NCI-H2227 treated with DMSO at 0.1 percent for 48 hours (cell line): ENCODE measurements around the gene NMNAT3.
"Not testable (repeated sequence)": the region's sequence is repeated elsewhere in the genome, so short reads cannot be mapped to it uniquely, and the experiment has no call there.

Source experiments
- DNase-seq: peaks from one replicate; lab custom pipeline; 2025; lab: John Stamatoyannopoulos, UW

Gene NMNAT3

GRCh38 chr3:139636511-139636910 is 41.3 kb downstream of the NMNAT3 start:
- no peak for DNase-seq

- no peak for DNase-seq
Observed at GRCh38 chr3:139634111-139634635, 43.6 kb downstream of the NMNAT3 start.

DNA sequence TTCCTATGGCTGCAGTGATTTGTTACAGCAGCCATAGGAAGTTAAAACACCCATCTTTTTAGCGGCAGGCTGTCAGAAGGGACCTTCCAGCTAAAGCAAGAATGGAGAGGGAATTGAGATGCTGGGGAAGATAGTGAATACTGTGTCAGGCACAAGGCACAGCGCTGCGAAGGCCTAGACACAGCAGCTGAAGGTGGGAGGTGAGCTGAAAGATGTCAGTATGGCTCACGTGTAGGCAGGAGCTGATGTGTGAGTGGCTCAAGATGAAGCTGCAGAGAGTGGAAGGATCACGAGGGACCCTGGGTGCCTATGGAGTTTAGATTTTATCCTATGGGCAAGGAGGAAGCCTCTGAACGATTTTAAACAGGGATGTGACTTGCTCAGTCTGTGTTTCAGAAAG is 44.3 kb downstream of the NMNAT3 start:
- DNase-seq: no peak

GRCh38 chr3:139630542-139630941 is 47.2 kb downstream of the NMNAT3 start:
- no peak for DNase-seq

DNA sequence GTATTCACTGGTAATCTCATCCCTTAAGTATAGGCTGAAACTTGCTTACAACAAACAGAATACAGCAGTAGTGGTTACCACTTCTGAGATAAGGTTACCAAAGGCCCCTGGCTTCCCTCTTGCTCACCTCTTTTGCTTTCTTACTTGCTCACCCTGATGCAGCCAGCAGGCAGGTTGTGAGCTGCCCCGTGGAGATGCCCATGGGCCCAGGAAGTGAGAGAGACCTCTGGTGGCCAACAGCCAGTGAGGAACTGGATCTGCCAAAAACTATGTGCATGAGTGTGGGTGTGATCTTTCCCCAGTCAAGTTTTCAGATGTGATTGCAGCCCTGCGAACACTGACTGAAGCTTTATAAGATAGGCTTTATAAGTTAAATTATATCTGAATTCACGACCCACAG is 48.7 kb downstream of the NMNAT3 start:
- DNase-seq: no peak

- no peak for DNase-seq
Observed at GRCh38 chr3:139627759-139628158, 50.0 kb downstream of the NMNAT3 start.

- DNase-seq: no peak
Observed at GRCh38 chr3:139620438-139620837, 57.3 kb downstream of the NMNAT3 start.

- DNase-seq: no peak
Observed at GRCh38 chr3:139619484-139619883, 58.3 kb downstream of the NMNAT3 start.

GRCh38 chr3:139617672-139618268 is 60.0 kb downstream of the NMNAT3 start:
- no peak for DNase-seq

DNA sequence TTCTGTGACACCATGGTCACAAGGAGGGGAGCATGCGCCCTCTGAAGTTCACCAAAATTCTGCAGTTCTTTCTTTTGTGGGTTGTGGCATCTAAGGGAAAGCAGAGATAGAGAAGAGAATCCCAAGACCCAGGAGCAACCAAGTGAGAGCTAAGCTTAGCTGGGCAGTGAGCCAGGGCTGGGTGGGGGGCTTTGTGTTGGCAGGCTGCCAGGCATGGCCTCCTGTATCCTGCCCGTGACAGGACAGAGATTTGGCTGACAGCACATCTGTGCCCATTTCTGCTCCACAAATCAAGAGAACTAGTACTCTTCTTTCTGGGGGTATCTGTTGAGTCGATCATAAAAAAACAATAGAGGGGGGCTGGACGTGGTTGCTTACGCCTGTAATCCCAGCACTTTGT is 66.2 kb downstream of the NMNAT3 start:
- DNase-seq: no peak

GRCh38 chr3:139610886-139611285 is 66.9 kb downstream of the NMNAT3 start:
- no peak for DNase-seq

- no peak for DNase-seq
Observed at GRCh38 chr3:139608924-139609323, 68.8 kb downstream of the NMNAT3 start.

GRCh38 chr3:139608108-139608380 is 69.7 kb downstream of the NMNAT3 start:
- no peak for DNase-seq

- no peak for DNase-seq
Observed at GRCh38 chr3:139607257-139608107, 70.3 kb downstream of the NMNAT3 start.

DNA sequence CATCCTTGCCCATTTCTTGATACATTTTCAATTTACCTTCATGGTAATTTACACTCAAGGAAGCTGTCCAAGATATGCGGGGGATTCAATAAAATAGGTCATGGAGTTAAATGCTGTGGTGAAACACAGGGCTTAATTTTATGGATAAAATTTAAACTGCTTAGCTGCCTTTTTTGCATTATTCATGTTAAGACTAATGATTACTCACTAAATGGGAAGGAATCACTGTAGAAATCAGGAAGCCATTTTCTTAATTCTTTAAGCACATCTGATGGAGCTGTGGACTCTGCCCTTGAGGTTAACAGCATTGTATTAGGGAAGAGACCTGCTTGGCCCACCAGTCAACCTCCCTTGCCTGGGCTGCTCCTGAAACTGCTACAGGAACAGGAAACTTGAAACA is 75.8 kb downstream of the NMNAT3 start:
- no peak for DNase-seq

DNA sequence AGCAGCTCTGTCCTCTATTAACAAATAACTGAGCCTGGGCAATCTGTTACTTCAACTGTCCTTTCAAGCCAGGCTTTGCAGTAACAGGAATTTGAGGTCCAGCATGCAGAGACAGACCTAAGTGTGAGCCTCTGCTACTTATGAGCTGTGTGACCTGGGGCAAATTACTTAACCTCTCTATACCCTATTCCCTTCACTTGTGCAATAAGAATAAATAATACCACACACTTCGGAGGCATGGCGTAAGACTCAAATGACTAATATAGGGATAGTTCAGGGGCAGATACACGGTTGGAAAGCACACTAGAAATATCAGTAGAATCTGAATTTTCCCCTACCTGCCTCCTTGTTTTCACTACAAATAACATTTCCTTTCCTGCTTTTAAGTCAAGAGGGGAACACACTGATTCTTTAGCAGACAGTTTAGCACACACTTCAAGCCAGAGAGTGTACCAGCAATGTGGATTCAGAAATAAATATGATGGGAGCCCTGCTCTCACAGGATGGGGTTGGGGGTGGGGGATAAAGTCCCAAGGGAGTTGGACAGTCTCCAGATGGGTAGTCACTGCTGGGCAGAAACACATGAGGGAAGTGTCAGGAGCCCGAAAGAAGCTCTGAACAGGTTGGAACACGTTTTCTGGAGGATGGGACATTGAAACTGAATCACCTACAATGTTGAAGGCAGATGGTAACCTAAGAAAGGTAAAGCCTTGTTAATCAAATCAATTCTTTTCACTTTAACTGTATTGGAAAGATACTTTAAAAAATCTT is 76.4 kb downstream of the NMNAT3 start:
- no peak for DNase-seq

- DNase-seq: no peak
Observed at GRCh38 chr3:139597947-139598346, 79.8 kb downstream of the NMNAT3 start.

DNA sequence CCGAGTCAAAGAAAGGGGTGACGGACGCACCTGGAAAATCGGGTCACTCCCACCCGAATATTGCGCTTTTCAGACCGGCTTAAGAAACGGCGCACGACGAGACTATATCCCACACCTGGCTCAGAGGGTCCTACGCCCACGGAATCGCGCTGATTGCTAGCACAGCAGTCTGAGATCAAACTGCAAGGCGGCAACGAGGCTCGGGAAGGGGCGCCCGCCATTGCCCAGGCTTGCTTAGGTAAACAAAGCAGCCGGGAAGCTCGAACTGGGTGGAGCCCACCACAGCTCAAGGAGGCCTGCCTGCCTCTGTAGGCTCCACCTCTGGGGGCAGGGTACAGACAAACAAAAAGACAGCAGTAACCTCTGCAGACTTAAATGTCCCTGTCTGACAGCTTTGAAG is 86.6 kb downstream of the NMNAT3 start:
- DNase-seq: not testable (repeated sequence)

DNA sequence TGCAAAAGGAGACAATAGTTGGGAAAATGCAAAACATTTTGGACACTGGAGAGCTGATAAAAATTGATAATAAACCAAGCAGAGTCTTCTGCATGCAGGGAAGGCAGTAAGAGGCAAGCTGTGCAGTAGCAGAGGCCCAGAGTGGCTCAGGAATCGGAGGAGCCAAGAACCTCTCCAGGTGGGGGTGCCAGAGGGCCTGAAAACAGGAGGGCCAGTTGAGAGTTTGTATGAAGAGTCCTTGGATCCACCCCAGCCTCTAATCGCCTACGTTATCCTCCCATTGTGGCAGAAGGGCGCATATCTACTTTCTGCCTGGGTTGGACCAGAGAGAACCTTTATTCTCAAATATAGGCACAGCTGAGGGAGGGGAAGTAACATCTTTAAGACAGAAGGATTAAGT is 89.3 kb downstream of the NMNAT3 start:
- DNase-seq: no peak

DNA sequence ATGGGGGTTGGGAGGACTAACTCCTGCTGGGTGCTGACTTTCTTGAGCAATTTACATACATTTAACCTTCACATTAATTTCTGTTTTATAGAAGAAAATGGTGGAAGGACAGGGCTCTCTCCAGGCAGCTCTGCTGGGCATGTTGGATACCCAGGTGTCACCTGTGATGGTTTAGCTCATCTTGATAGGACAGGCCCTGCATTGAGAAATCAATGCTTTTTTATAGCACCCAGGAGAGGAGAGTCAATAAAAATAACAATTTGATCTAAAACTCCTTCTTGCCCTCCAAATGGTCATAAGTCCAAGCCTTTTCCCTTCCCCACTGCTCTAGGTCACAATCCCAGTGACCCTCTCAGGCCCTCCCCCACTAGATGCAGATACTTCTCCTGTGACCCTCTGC is 90.0 kb downstream of the NMNAT3 start:
- no peak for DNase-seq

GRCh38 chr3:139586420-139587017 is 91.3 kb downstream of the NMNAT3 start:
- no peak for DNase-seq

DNA sequence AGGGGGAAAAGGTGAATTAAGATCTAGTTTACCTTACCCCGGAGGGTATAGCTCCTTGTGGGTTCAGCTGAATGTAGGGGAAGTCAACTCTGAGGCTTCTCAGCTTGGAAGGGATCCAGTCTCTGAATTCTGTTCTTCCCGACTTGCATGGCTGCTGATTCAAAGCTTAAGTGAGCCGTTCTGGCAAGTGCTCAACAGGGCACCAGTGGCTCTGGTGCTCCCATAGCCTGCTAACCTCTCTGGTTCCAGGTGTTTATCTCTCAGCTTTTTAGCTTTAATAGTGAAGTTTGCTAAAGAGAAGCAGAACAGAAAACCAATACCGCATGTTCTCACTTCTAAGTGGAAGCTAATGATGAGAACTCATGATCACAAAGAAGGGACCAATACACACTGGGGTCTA is 92.0 kb downstream of the NMNAT3 start:
- DNase-seq: no peak

GRCh38 chr3:139583651-139584050 is 94.1 kb downstream of the NMNAT3 start:
- not testable (repeated sequence) for DNase-seq
